ENCODE data around the gene CD99L2. TPM values are rescaled to one million over a fixed set of nuclear protein-coding genes. Genes with fewer than 3 reads are reported as not detected.
"Not testable (repeated sequence)": the region's sequence is repeated elsewhere in the genome, so short reads cannot be mapped to it uniquely, and the experiment has no call there.

CD99L2 gene
- total RNA-seq, 1 donor from 2014 or later = 27.7 TPM

GRCh38 chrX:150897421-150898320 is 797 bp downstream of the CD99L2 start:
- peak; percentile 73 to 76 for DNase-seq (ENCODE audit: low read depth in 2 of 2)

- DNase-seq (ENCODE audit: low read depth in 2 of 2) = no peak
Measured at GRCh38 chrX:150896632-150897031, 1.8 kb downstream of the CD99L2 start.

GRCh38 chrX:150893936-150894335 is 4.5 kb downstream of the CD99L2 start:
- no peak for DNase-seq (ENCODE audit: low read depth in 2 of 2)

- no peak for DNase-seq (ENCODE audit: low read depth in 2 of 2)
Measured at GRCh38 chrX:150889131-150889530, 9.3 kb downstream of the CD99L2 start.

- DNase-seq (ENCODE audit: low read depth in 2 of 2) = no peak
Measured at GRCh38 chrX:150887906-150888465, 10.5 kb downstream of the CD99L2 start.

GRCh38 chrX:150887268-150887667 is 11.2 kb downstream of the CD99L2 start:
- not testable (repeated sequence) for DNase-seq (ENCODE audit: low read depth in 2 of 2)

GRCh38 chrX:150886381-150886780 is 12.1 kb downstream of the CD99L2 start:
- DNase-seq (ENCODE audit: low read depth in 2 of 2) = no peak

- no peak for DNase-seq (ENCODE audit: low read depth in 2 of 2)
Measured at GRCh38 chrX:150880808-150881165, 17.7 kb downstream of the CD99L2 start.

GRCh38 chrX:150879855-150880807 is 18.3 kb downstream of the CD99L2 start:
- no peak for DNase-seq (ENCODE audit: low read depth in 2 of 2)

GRCh38 chrX:150875621-150876020 is 22.8 kb downstream of the CD99L2 start:
- not testable (repeated sequence) for DNase-seq (ENCODE audit: low read depth in 2 of 2)

- no peak for DNase-seq (ENCODE audit: low read depth in 2 of 2)
Measured at GRCh38 chrX:150874448-150874847, 24.0 kb downstream of the CD99L2 start.

- peak in 1 of 2 donors; percentile 37 for DNase-seq (ENCODE audit: low read depth in 2 of 2)
Measured at GRCh38 chrX:150873616-150874015, 24.9 kb downstream of the CD99L2 start.

GRCh38 chrX:150872773-150873336 is 25.6 kb downstream of the CD99L2 start:
- no peak for DNase-seq (ENCODE audit: low read depth in 2 of 2)

GRCh38 chrX:150871341-150871811 is 27.1 kb downstream of the CD99L2 start:
- DNase-seq (ENCODE audit: low read depth in 2 of 2) = no peak

- DNase-seq (ENCODE audit: low read depth in 2 of 2) = peak in 1 of 2 donors; percentile 1
Measured at GRCh38 chrX:150870487-150871340, 27.8 kb downstream of the CD99L2 start.

- no peak for DNase-seq (ENCODE audit: low read depth in 2 of 2)
Measured at GRCh38 chrX:150870029-150870428, 28.4 kb downstream of the CD99L2 start.

- no peak for DNase-seq (ENCODE audit: low read depth in 2 of 2)
Measured at GRCh38 chrX:150869450-150869849, 29.0 kb downstream of the CD99L2 start.

- DNase-seq (ENCODE audit: low read depth in 2 of 2) = no peak
Measured at GRCh38 chrX:150868625-150869024, 29.8 kb downstream of the CD99L2 start.

- no peak for DNase-seq (ENCODE audit: low read depth in 2 of 2)
Measured at GRCh38 chrX:150864127-150864526, 34.3 kb downstream of the CD99L2 start.

- no peak for DNase-seq (ENCODE audit: low read depth in 2 of 2)
Measured at GRCh38 chrX:150863191-150863590, 35.3 kb downstream of the CD99L2 start.
